GM18519 (cell line): ENCODE results near the gene PAX2.

ENCODE experiments used
- ATAC-seq: cut with Tn5 transposase; IDR thresholded peaks from one replicate; pipeline ENCODE4 v1.9.1; 2021; ENCODE audit warnings: mild to moderate bottlenecking, moderate library complexity; ENCODE audit not compliant: unreplicated experiment, low FRiP score

Gene PAX2

DNA sequence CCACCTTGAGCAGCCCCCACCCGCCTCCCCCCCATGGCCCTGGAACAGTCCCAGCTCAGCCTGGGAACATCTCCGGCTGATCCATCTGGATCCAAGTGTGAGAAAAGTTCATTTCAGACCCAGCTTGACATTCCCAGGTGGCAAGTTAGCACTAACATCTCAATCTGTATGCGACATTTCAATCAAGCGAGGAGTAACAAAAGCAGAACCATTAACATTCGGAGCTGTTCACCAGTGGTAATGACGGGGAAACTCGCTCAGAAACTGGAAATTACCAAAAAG lies 65.4 kb downstream of the PAX2 start:
- ATAC-seq, result no peak

DNA sequence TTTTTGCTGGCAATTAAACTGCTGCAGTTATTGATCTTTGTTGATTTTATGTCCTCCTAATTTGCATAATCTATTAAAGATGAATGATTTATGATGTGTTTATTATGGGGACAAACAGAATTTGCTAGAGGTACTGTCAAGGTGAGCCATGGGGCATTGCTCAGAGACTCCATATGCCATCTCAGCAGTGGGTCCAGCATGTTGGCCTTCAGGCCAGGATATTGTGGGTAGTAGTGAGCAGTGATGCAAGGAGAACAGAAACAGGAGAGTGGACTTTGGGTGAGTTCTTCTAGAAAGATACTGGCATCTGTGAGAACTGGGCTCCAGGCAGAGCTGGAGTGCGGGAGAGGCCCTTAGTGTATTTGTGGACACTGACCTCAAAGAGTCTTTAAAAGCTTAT lies 65.9 kb downstream of the PAX2 start:
- ATAC-seq, result no peak

DNA sequence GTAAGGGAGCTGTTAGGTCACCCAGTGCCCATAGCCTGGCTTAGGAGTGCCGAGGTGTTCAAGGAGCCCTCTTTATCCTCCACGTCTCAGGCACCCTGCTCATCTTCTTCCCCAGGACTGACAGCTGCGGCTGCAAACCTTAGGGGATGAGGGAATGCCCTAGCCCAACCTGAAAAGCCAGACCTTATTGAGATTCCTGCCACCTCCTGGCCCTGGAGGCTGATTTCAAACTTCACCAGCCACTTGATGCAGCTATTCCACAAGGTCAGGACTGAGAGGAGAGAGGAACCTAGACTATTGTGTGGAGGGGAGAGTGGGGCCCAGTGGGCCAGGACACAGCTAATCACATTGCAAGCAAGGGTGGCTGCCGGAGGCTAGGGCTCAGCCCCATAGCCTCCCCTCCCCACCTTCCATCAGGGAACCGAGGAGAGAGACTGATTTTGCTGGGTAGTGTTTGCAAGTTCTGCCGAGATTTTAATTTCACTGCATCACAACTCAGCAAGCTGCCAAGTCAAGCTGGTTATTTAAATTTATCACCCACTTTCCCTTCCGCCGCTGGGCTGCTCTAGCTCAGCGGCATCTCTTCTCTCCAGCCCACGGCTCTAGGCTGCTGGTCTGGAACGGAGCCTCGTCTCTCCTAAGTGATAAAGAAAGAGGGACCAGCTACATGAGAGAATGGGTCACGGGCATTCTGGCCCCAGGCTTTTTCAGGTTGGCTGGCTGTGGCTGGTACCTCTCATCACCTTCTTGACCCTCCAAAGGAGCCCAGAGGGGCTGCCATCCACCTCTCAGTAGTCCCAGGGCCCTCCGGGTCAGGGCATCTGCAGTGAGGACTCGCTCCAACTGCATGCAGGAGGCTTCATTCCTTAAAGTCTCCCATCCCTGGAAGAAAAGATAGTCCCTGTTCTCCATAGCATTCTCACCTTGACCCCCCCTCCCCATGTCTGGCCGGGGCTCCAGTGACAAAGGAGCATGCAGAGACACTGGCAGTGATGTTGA lies 66.7 kb downstream of the PAX2 start:
- no peak for ATAC-seq

DNA sequence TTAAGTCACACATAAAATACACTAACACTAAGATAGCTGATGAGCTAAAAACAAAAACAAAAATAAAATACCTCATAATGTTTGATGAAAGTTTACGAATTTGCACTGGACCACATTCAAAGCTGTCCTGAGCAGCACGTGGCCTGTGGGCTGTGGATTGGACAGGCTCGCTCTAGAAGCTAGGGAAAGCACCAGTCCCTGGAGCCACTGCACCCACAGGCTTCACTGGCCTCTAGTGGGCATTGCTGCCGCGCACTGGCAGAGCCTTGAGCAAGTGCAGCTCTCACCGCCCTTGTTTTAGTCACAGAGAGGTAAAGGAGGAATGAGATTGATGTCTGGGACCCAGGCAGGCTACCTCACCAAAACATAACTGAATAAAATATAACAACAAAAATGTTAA lies 67.6 kb downstream of the PAX2 start:
- ATAC-seq, result no peak

DNA sequence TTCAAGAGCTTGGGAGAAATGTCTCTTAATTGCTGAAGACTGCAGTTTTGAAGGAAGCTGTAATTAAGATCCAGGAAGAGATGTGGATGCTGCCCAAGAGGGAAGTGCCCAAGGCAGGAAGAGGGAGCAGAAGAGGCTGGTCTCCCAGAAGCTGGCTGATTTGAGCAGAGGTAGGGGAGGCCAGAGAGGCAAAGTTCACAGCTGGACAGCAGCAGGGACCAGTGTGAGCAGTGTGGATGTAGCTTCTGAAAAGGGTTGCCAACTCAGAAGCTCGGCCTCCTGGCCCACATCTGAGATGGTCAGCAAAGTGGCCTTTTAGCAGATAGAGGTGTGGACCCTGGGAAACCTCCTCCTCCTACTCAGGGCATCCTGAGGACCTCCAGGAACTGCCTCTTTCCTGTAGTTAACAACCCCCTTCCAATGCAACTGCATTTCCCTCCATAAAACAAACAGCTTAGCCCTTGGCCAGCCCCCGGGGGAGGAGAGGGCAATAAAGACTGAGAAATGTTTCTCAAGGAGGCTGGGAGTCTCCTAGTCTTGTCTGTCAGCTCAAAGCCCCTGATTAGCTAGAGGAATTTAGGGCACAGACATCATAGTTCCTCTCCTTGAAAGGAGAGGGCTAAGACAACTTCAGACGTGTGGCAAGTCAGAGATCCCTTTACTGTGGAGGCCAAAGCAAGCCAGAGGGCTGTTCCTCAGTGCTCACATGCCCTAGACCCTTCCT lies 69.5 kb downstream of the PAX2 start:
- no peak for ATAC-seq

DNA sequence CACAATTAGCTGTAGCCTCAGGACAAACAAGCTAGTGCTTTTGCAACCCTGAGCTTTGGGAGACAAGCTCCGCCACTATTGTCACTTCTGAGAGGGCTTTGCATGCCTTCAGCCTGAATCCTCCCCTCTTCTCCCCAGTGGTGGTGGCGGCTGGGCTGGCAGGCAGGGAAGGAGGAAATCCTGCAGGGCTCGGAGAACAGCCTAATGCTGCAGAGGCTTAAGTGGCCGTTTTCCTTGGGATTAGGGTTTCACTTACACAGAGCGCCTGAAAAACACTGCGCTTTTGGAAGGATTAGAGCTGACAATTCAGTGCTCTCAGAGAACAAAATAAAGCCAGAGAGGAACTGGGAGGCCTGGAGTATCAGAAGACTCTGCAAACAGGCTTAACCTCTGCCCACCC lies 71.3 kb downstream of the PAX2 start:
- ATAC-seq, result no peak

DNA sequence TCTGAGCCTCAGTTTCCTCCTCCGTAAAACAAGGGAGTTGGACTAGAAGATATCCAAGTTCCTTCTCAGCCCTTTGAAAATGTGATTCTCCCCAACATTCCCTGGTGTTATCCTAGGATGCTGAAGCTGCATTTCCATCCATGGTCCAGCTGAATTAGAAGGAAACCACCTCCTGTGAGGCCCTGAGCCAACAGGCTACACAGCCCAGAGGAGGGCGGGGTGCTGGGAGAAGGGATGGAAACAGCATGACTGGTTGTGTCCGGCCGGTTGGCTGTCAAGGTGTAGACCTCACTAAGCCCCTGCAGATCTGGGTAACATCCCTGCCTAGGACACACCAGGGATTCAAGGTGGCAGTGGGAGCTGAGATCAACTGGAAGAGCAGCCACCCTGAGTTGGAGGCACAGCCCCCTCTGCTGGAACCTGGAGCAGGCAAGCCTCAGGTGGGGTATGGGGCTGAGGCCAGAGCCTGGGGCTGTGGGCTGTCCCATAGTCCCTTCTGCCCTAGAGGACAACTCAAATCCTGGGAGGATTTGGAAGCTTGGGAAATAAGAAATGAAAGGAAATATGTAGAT lies 72.0 kb downstream of the PAX2 start:
- ATAC-seq, result no peak

DNA sequence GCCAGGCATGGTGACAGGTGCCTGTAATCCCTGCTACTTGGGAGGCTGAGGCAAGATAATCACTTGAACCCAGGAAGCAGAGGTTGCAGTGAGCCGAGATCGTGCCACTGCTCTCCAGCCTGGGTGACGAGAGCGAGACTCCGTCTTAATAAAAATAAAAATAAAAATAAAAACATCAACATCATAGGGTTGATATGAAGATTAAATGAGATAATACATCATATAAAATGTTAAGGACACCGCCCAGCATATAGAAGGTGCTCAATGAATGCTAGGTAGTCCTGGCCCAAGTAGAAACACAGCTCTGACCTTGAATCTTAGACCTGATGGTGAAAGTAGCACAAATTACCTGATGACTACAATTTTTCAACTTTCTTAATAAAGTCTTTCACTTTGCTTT lies 74.0 kb downstream of the PAX2 start:
- no peak for ATAC-seq

DNA sequence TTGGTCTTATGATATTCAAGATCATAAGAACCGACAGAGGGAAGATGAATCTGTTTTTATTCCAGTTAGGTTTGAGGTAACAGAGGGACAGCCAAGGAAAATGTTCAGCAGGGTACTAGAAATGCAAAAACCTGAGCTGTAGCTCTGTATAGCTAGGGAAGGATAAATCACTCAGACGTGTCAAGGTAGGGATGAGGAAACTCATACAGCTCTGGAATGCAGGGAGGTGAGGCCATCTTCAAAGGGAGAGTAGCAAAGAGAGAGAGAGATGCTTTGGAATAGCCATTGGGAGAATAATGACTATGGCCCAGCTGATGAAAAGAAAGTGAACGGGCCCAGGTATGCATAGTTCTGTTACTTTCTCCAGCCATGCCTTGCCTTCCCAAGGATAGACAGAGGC lies 77.8 kb downstream of the PAX2 start:
- ATAC-seq, result no peak

DNA sequence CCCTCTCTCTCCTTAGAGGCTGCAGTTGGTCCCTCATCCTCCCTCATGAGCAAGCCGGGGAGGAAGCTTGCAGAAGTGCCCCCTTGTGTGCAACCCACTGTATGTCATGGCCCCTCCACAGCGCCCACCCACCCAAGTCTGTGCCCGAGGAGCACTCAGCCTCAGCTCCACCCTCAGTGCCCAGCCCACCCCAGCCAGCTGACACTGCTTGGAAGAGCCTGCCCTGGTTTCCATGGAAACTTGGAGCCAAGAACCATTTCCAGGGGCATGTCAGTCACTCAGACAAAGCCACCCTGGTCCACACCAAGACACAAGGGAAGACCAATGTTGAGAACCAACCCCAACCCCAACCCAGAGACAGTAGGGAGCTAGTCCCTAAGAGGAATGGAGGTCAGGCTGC lies 79.5 kb downstream of the PAX2 start:
- ATAC-seq, result no peak

DNA sequence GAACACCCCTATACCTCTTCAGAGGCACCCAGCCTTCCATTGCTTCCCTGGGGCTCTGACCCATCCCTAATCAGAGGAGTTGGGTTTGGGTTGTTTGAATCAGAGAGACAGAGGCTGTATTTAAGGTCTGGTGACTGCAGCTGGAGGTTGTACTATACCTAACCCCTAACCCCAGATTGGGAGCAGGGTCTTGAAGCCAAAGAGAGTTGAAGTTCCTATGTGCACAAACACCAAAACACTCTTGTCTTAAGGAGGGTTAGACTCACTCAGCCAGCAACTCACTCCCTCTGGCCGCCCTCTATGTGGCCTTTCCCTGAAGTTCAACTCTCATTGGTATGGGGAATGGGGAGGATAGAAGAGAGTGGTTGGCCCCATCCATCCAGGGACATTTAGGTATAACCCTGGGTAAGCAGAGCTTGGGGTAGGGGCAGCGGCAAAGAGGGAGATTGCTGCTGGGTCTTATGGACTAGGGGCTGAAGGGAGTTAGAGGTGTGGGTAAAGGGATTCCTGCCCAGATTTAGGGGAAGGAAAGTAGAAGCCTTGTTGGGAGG lies 80.0 kb downstream of the PAX2 start:
- no peak for ATAC-seq

DNA sequence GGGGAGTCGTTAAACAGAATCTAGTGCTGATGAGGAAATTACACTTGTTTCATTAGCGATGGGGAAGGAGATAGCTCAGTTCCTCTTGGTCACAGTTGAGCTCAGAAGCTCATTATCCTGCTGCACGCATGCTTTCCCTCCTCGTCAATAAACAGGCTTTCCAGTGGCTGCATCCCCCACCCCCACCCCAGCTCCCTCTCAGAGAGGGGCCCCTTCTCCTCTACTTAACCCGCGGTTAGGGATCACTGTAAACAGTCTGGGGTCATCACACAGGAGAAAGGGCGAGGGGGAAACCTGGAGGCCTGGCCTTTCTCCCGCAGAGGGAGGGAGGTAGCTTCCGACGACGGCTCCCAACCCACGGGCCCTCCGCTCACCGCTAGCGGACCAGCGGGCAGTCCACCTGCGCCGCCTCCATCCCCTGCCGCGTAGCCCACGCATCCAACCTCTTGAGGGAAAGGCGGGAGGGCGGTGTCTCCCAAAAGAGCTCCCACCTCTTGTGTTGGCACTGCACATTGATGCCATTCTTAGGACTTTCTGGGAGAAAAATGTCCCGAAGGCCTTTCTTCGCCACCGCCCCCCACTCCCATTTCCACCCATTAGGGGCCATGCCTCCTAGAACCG lies 80.8 kb downstream of the PAX2 start:
- no peak for ATAC-seq

DNA sequence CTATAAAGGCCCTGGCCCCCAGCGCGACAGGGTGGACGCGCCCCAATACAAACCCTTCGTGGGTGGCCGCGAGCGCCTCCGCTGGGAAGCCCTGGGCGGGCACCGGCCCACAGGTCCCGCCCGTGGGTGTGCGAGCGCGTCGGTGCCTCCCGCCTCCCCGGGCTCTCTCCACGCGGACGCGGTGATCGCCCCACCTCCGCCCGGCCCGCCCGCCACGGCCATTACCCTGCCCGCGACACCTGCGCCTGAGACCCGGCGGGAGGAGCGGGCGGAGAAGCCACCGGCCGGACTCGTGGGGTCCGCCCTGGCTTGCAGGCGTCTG lies 81.2 kb downstream of the PAX2 start:
- no peak for ATAC-seq

DNA sequence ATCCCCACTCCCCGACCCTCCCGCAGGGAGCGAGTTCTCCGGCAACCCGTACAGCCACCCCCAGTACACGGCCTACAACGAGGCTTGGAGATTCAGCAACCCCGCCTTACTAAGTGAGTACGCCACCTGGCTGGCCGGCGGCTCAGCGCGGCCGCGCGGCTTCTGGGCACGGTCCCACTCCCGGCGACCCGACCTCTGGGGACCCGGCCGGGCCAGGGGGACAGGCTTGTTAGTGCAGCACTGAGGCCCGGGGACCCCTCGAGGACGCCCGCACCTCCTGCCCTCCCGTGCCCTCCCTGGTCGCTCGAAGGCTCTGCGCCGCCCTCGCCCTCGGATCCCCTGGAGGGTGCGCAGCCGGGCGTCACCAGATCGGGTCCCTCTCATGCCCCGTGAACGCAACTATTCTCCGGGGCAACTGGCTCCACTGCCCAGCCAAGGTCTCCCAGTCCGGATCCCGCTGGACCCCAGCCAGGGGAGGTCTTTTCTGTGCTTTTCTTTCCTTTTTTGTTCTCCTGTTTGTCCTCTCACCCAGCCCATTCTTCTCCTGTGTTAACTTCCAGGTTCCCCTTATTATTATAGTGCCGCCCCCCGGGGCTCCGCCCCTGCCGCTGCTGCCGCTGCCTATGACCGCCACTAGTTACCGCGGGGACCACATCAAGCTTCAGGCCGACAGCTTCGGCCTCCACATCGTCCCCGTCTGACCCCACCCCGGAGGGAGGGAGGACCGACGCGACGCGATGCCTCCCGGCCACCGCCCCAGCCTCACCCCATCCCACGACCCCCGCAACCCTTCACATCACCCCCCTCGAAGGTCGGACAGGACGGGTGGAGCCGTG lies 81.8 kb downstream of the PAX2 start:
- ATAC-seq, result no peak

DNA sequence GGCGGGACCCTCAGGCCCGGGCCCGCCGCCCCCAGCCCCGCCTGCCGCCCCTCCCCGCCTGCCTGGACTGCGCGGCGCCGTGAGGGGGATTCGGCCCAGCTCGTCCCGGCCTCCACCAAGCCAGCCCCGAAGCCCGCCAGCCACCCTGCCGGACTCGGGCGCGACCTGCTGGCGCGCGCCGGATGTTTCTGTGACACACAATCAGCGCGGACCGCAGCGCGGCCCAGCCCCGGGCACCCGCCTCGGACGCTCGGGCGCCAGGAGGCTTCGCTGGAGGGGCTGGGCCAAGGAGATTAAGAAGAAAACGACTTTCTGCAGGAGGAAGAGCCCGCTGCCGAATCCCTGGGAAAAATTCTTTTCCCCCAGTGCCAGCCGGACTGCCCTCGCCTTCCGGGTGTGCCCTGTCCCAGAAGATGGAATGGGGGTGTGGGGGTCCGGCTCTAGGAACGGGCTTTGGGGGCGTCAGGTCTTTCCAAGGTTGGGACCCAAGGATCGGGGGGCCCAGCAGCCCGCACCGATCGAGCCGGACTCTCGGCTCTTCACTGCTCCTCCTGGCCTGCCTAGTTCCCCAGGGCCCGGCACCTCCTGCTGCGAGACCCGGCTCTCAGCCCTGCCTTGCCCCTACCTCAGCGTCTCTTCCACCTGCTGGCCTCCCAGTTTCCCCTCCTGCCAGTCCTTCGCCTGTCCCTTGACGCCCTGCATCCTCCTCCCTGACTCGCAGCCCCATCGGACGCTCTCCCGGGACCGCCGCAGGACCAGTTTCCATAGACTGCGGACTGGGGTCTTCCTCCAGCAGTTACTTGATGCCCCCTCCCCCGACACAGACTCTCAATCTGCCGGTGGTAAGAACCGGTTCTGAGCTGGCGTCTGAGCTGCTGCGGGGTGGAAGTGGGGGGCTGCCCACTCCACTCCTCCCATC lies 82.7 kb downstream of the PAX2 start:
- ATAC-seq, result no peak

DNA sequence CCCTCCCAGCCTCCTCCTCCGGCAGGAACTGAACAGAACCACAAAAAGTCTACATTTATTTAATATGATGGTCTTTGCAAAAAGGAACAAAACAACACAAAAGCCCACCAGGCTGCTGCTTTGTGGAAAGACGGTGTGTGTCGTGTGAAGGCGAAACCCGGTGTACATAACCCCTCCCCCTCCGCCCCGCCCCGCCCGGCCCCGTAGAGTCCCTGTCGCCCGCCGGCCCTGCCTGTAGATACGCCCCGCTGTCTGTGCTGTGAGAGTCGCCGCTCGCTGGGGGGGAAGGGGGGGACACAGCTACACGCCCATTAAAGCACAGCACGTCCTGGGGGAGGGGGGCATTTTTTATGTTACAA lies 83.3 kb downstream of the PAX2 start:
- no peak for ATAC-seq

DNA sequence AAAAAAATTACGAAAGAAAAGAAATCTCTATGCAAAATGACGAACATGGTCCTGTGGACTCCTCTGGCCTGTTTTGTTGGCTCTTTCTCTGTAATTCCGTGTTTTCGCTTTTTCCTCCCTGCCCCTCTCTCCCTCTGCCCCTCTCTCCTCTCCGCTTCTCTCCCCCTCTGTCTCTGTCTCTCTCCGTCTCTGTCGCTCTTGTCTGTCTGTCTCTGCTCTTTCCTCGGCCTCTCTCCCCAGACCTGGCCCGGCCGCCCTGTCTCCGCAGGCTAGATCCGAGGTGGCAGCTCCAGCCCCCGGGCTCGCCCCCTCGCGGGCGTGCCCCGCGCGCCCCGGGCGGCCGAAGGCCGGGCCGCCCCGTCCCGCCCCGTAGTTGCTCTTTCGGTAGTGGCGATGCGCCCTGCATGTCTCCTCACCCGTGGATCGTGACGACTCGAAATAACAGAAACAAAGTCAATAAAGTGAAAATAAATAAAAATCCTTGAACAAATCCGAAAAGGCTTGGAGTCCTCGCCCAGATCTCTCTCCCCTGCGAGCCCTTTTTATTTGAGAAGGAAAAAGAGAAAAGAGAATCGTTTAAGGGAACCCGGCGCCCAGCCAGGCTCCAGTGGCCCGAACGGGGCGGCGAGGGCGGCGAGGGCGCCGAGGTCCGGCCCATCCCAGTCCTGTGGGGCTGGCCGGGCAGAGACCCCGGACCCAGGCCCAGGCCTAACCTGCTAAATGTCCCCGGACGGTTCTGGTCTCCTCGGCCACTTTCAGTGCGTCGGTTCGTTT lies 83.9 kb downstream of the PAX2 start:
- no peak for ATAC-seq

DNA sequence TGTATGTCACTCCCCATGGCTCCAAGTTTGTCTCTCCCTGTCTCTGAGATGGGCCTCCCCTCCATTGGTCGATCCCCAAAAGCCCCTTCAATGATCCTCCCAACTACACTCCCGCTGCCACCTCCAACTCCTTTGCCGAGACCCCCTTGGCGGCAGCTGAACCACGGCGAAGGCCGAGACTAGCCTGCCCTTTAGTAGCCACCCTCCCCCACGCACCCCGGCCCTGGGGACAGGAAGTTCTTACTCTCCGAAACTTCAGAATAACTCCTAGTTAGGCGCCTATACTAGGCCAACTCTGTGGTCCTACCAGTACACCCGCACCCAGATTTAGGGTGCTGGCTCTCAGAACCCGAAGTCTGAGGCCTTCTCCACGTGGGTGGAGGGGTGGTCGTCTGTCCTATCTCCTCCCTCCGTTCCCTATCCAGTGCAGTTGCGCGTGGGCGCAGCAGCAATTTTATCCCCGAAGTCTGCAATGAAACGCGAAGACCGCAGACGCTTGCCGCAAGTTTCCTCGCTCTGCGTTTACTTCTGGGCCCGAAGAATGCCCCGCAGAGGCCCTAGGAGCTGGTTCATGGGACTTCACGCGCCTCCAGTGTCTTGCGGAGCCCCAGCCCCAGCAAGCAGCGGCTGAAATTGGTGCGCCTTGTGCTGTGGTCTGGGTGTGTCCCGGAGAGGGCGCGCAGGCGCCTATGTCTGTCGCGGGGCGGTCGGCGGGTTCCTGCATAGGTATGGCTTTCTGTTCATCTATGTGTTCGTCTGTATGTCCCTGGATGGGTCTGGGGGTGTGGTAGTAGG lies 84.7 kb downstream of the PAX2 start:
- no peak for ATAC-seq
